CD4-positive, alpha-beta T cell (primary cell): Measurements from ENCODE around the gene FARP1. TPM values are rescaled to one million over a fixed set of nuclear protein-coding genes. Genes with fewer than 3 reads are reported as not detected.

Experiments used
- ATAC-seq: fragments of 200-7000 bp; cut with Tn5 transposase; one replicate; pipeline ENCODE4 v1.10.0; 2022; ENCODE audit warnings: mild to moderate bottlenecking; ENCODE audit not compliant: poor library complexity
- CTCF ChIA-PET: fragments of 350-600 bp; sonication (Branson Sonifier 250); formaldehyde crosslinking; loops from one replicate; lab custom pipeline; 2021; ENCODE audit warnings: antibody characterized with exemption, inconsistent platforms; lab: Charles Lee
- POLR2A ChIA-PET: fragments of 350-600 bp; sonication (Branson Sonifier 250); formaldehyde crosslinking; loops from one replicate; lab custom pipeline; 2021; ENCODE audit warnings: antibody characterized with exemption, inconsistent platforms; lab: Charles Lee
- DNase-seq, 14 experiments: peaks; one replicate each; pipeline ENCODE4 v3.0.0-alpha.2; 2013 to 2020; ENCODE audit warnings: mixed read lengths in 2 of 14
- H3K27ac ChIP-seq, 2 donors: one replicate each; pipeline versions ENCODE4 v1.5.1 to v1.7.0; 2013; ENCODE audit warnings: low read length in 2 of 2, low read depth in 1 of 2, mild to moderate bottlenecking in 1 of 2
- H3K27me3 ChIP-seq, 2 experiments: 1 replicate in 1 of 2; 2 replicates in 1 of 2; pipeline versions ENCODE4 v1.6.1 to v1.7.0; 2013; ENCODE audit warnings: low read length in 2 of 2, control low read depth in 1 of 2, mild to moderate bottlenecking in 1 of 2, moderate library complexity in 1 of 2; ENCODE audit not compliant: insufficient read depth in 2 of 2, control insufficient read depth in 1 of 2
- H3K36me3 ChIP-seq: one replicate; pipeline ENCODE4 v1.6.1; 2013; ENCODE audit warnings: low read length, control low read depth; ENCODE audit not compliant: insufficient read depth
- H3K4me1 ChIP-seq: one replicate; pipeline ENCODE4 v1.6.1; 2013; ENCODE audit warnings: low read length, control low read depth; ENCODE audit not compliant: insufficient read depth
- H3K4me3 ChIP-seq: one replicate; pipeline ENCODE4 v1.5.1; 2013; ENCODE audit warnings: mild to moderate bottlenecking, low read length, moderate library complexity
- H3K9me3 ChIP-seq, 2 experiments: 1 replicate in 1 of 2; 2 replicates in 1 of 2; pipeline versions ENCODE4 v1.6.1 to v1.7.0; 2013; ENCODE audit warnings: low read length in 2 of 2, mild to moderate bottlenecking in 2 of 2, control low read depth in 1 of 2, moderate library complexity in 1 of 2; ENCODE audit not compliant: control insufficient read depth in 1 of 2, insufficient read depth in 1 of 2
- H3K27ac Mint-ChIP-seq: one replicate; pipeline ENCODE4 v1.8.0; 2020; ENCODE audit warnings: mixed read lengths
- H3K27me3 Mint-ChIP-seq: one replicate; pipeline ENCODE4 v1.8.0; 2021; ENCODE audit warnings: mixed read lengths
- H3K36me3 Mint-ChIP-seq: one replicate; pipeline ENCODE4 v1.8.0; 2021; ENCODE audit warnings: low read depth, mixed read lengths
- H3K4me1 Mint-ChIP-seq: one replicate; pipeline ENCODE4 v1.8.0; 2021; ENCODE audit warnings: low read depth, mixed read lengths
- H3K4me3 Mint-ChIP-seq: one replicate; pipeline ENCODE4 v1.8.0; 2020; ENCODE audit warnings: mild to moderate bottlenecking, mixed read lengths
- H3K9me3 Mint-ChIP-seq: one replicate; pipeline ENCODE4 v1.8.0; 2020; ENCODE audit warnings: mixed read lengths
- CTCF ChIP-seq: fragments of 200-600 bp; IDR thresholded peaks from one replicate; pipeline ENCODE4 v1.8.0; 2022; ENCODE audit warnings: antibody characterized with exemption, mild to moderate bottlenecking
- intact Hi-C, 2 experiments: fragments of 100-400 bp; cut with DNase I in 1 of 2; cut with micrococcal nuclease in 1 of 2; formaldehyde crosslinking; loops; one replicate each; pipeline versions ENCODE4 v1.15.1 to v1.9.0; 2023 to 2025; cut with DNase I, micrococcal nuclease
- total RNA-seq, 174 experiments: library from RNA in 2 of 174; stranded (reverse) in 2 of 174; gene quantifications; one replicate each; pipeline ENCODE4 v1.2.3 and lab custom pipeline; 2021 to 2026

FARP1 gene
- total RNA-seq, 2 experiments from 2014 or later, result 0.30 TPM; not detected in 1

DNA sequence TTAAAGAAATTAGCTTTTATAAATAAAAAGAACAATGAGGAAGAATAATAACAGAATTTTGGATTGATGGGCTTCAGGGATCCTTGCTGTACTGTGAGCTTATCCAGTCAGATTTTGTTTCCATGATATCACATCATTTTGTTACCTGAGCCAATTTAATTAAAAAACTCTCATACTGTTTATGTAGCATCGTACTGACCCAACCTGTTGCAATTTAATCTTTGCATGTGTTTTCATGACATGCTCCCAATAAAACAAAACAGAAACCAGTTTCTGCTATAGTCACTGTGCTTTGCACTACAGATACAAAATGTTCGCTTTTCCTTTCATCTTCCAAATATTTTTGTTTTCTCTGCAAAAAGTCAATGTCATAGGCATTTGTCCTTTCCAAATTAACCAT lies 143.9 kb downstream of the FARP1 start:
- Histone ChIP-seq H3K9me3 (no peaks in the 10 kb centered on the region), H3K4me1 (no peaks in the 10 kb centered on the region), H3K27me3 (no peaks in the 10 kb centered on the region), H3K36me3 (no peaks in the 10 kb centered on the region), H3K4me3 (no peak overlapping the region), H3K27ac (no peak overlapping the region)
- H3K4me1 Mint-ChIP-seq, result no peaks in the 10 kb centered on the region
- TF ChIP-seq CTCF, result no peak
- peaks cover 5% of the 10 kb centered on the region for H3K27me3 Mint-ChIP-seq
- H3K4me3 Mint-ChIP-seq, result no peak overlapping the region
- no peaks in the 10 kb centered on the region for H3K9me3 Mint-ChIP-seq
- no peak for DNase-seq
- no peaks in the 10 kb centered on the region for H3K36me3 Mint-ChIP-seq
- intact Hi-C loops, result no loop called here
- ChIA-PET POLR2A (no interaction called here), CTCF (interaction anchor here (0.7 kb wide), 1 partner anchor 244 kb away, joined by 3 read pairs; no protein-coding TSS in a partner anchor)
- H3K27ac Mint-ChIP-seq, result no peak overlapping the region
- no peak for ATAC-seq

DNA sequence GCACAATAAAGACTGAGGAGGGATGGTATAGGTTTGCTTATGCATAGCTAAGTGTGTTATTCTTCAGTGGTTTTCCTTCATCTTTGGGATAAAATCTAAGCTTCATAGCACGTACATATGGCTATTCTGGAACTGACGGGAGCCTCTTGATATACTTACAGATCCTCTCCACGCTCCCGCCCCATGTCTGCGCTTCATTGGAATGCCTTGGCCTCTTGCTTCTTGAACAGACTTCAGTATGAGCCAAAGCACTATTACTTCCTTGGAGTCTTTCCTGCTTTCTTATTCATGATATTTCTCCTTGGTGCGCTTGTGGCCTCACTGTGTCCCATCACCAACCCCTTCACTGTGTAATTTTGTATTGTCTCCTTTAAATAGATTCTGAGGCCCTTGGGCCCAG lies 145.3 kb downstream of the FARP1 start:
- Mint-ChIP-seq H3K36me3 (no peaks in the 10 kb centered on the region), H3K27ac (no peak overlapping the region), H3K4me3 (no peak overlapping the region), H3K4me1 (no peaks in the 10 kb centered on the region), H3K27me3 (peaks cover 7% of the 10 kb centered on the region), H3K9me3 (no peaks in the 10 kb centered on the region)
- CTCF ChIA-PET, result no interaction called here
- TF ChIP-seq CTCF, result no peak
- no peaks in the 10 kb centered on the region for H3K4me1 ChIP-seq
- H3K36me3 ChIP-seq, result no peaks in the 10 kb centered on the region
- intact Hi-C loops, result no loop called here
- no peak overlapping the region for H3K27ac ChIP-seq
- H3K9me3 ChIP-seq, result no peaks in the 10 kb centered on the region
- DNase-seq (no peak), ATAC-seq (no peak)
- H3K4me3 ChIP-seq, result no peak overlapping the region
- POLR2A ChIA-PET, result no interaction called here
- no peaks in the 10 kb centered on the region for H3K27me3 ChIP-seq

DNA sequence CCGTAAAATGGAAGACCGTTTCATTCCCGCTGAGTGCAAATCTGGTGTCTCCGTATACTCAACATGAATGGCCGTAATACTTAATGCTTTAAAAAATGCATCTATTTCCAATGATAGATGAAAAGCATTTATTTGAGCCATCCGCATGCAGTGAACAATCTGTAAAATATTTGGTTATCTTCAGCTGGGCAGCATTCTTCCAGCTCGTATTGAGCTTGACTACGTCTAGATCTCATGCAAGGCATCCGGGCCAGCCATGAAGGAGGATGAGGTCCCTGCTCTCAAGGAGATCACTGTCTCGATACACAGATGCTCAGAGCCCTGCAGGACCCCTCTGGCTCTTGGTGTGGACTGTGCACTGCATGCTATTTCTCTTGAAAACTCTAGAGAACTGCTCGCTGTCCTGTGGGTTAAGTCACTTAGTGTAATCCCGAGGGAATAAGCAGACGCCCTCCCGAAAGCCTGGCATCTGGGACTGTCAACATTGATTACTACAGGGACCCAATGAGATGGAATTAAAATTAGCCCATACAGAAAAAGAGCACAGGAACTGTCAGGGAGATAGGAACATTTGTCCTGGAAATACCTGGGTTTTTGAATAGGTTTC lies 146.5 kb downstream of the FARP1 start:
- DNase-seq, result no peak
- no peaks in the 10 kb centered on the region for H3K4me1 ChIP-seq
- H3K36me3 ChIP-seq, result no peaks in the 10 kb centered on the region
- Mint-ChIP-seq H3K27ac (no peak overlapping the region), H3K36me3 (no peaks in the 10 kb centered on the region), H3K27me3 (peaks cover 10% of the 10 kb centered on the region), H3K4me3 (no peak overlapping the region), H3K4me1 (no peaks in the 10 kb centered on the region), H3K9me3 (no peaks in the 10 kb centered on the region)
- ChIA-PET POLR2A (no interaction called here), CTCF (no interaction called here)
- H3K27ac ChIP-seq, result no peak overlapping the region
- H3K4me3 ChIP-seq, result no peak overlapping the region
- no peak for ATAC-seq
- H3K27me3 ChIP-seq, result no peaks in the 10 kb centered on the region
- intact Hi-C loops, result no loop called here
- TF ChIP-seq CTCF, result no peak
- H3K9me3 ChIP-seq, result no peaks in the 10 kb centered on the region
